Measurements from ENCODE around the gene PC.

- TF ChIP-seq PATZ1 (CRISPR knock-in tag; IDR thresholded peaks at IDR 0.05; ENCODE audit: borderline replicate concordance) (no peak), CSDC2 (CRISPR knock-in tag; IDR thresholded peaks at IDR 0.05) (no peak), ZFP3 (CRISPR knock-in tag; IDR thresholded peaks at IDR 0.05) (no peak), TOX (CRISPR knock-in tag; IDR thresholded peaks at IDR 0.05; ENCODE audit: borderline replicate concordance) (no peak), RARB (CRISPR knock-in tag; IDR thresholded peaks at IDR 0.05) (no peak), BACH2 (CRISPR knock-in tag; IDR thresholded peaks at IDR 0.05; ENCODE audit: borderline replicate concordance) (no peak), TCF4 (CRISPR knock-in tag; IDR thresholded peaks at IDR 0.05; ENCODE audit: borderline replicate concordance) (no peak), ZNF8 (CRISPR knock-in tag; IDR thresholded peaks at IDR 0.05) (no peak), ZFP30 (CRISPR knock-in tag; IDR thresholded peaks at IDR 0.05) (no peak), ARNTL (CRISPR knock-in tag; IDR thresholded peaks at IDR 0.05; ENCODE audit: borderline replicate concordance, low read depth) (no peak), ZNF70 (CRISPR knock-in tag; IDR thresholded peaks at IDR 0.05) (no peak), ZC3H10 (CRISPR knock-in tag; IDR thresholded peaks at IDR 0.05) (no peak), CREB5 (CRISPR knock-in tag; IDR thresholded peaks at IDR 0.05; ENCODE audit: low read depth) (no peak)
Observed at GRCh38 chr11:66964495-66964894, 6.3 kb upstream of the PC start.
